MCF 10A (cell line): ENCODE measurements around the gene NOB1. TPM values are rescaled to one million over a fixed set of nuclear protein-coding genes. Genes with fewer than 3 reads are reported as not detected.
"Not testable (repeated sequence)": the region's sequence is repeated elsewhere in the genome, so short reads cannot be mapped to it uniquely, and the experiment has no call there.

Source experiments
- BruUV-seq: library from RNA; stranded (reverse); fragments of 400-500 nt; replicated peaks from 2 replicates; lab custom pipeline; 2021; lab: Mats Ljungman, UMichigan
- CTCF ChIA-PET: fragments of 300-600 bp; sonication (Branson Sonifier 250); formaldehyde crosslinking; extraction: SDS; loops from one replicate; lab custom pipeline; 2021; ENCODE audit warnings: antibody characterized with exemption, inconsistent platforms; lab: Yijun Ruan, JAX
- POLR2A ChIA-PET: fragments of 300-600, 350-650 bp; sonication (Branson Sonifier 250); formaldehyde crosslinking; extraction: SDS; loops from one replicate; lab custom pipeline; 2020; ENCODE audit warnings: antibody characterized with exemption, inconsistent platforms; lab: Yijun Ruan, JAX
- DNase-seq: peaks from one replicate; pipeline ENCODE4 v3.0.0-alpha.2; 2018; ENCODE audit not compliant: unreplicated experiment
- H3K27ac Mint-ChIP-seq: one replicate; pipeline ENCODE4 v1.8.0; 2022; ENCODE audit warnings: mild to moderate bottlenecking, low read depth, mixed read lengths; ENCODE audit not compliant: unreplicated experiment
- H3K27me3 Mint-ChIP-seq: one replicate; pipeline ENCODE4 v1.8.0; 2022; ENCODE audit warnings: mixed read lengths; ENCODE audit not compliant: insufficient read depth, unreplicated experiment
- H3K36me3 Mint-ChIP-seq: one replicate; pipeline ENCODE4 v1.8.0; 2022; ENCODE audit warnings: mild to moderate bottlenecking, moderate library complexity, mixed read lengths; ENCODE audit not compliant: insufficient read depth, unreplicated experiment
- H3K4me1 Mint-ChIP-seq: one replicate; pipeline ENCODE4 v1.8.0; 2022; ENCODE audit warnings: mixed read lengths; ENCODE audit not compliant: insufficient read depth, unreplicated experiment
- H3K4me3 Mint-ChIP-seq: one replicate; pipeline ENCODE4 v1.8.0; 2022; ENCODE audit warnings: mild to moderate bottlenecking, moderate library complexity, mixed read lengths; ENCODE audit not compliant: unreplicated experiment
- H3K9me3 Mint-ChIP-seq: one replicate; pipeline ENCODE4 v1.8.0; 2022; ENCODE audit warnings: mixed read lengths; ENCODE audit not compliant: unreplicated experiment
- intact Hi-C: fragments of 100-400 bp; cut with micrococcal nuclease; formaldehyde crosslinking; loops from 2 replicates; pipeline ENCODE4 v1.14.1; 2022
- total RNA-seq: library from RNA; stranded (reverse); gene quantifications from 2 replicates; pipeline ENCODE4 v1.2.3, GENCODE V29; 2022
- TF ChIP-seq, protein P1 (sequence below): fragments of 200-600 bp; IDR thresholded peaks from one replicate; pipeline ENCODE4 v1.8.0; 2022; ENCODE audit warnings: antibody characterized with exemption, mild to moderate bottlenecking; ENCODE audit not compliant: unreplicated experiment

Gene NOB1
- total RNA-seq, 1 experiment from 2014 or later = 110 TPM

DNA sequence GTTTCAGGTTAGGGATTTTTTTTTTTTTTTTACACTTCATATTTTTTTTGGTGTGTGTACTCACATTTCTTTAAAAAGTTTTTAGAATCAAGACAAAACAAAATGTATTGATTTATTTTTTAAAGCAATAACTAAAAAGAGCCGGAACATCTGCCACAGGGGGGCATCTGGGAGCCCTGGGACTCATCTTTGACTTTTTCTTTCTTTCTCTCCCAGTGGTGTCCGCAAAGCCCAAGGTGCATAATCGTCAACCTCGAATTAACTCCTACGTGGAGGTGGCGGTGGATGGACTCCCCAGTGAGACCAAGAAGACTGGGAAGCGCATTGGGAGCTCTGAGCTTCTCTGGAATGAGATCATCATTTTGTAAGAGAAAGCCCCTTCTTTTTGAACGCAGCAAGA lies 43.7 kb upstream of the NOB1 start:
- Mint-ChIP-seq H3K9me3 (no peaks in the 10 kb centered on the region), H3K4me3 (no peak overlapping the region), H3K36me3 (peaks cover 22% of the 10 kb centered on the region), H3K27ac (no peak overlapping the region), H3K27me3 (no peaks in the 10 kb centered on the region), H3K4me1 (peaks cover 6% of the 10 kb centered on the region)
- POLR2A ChIA-PET = interaction anchor here (0.7 kb wide), 1 partner anchor 70 kb away, joined by 3 read pairs; no protein-coding TSS in a partner anchor
- intact Hi-C loops = no loop called here
- no TSS peak for BruUV-seq
- no peak for DNase-seq
- TF ChIP-seq, protein P1, sequence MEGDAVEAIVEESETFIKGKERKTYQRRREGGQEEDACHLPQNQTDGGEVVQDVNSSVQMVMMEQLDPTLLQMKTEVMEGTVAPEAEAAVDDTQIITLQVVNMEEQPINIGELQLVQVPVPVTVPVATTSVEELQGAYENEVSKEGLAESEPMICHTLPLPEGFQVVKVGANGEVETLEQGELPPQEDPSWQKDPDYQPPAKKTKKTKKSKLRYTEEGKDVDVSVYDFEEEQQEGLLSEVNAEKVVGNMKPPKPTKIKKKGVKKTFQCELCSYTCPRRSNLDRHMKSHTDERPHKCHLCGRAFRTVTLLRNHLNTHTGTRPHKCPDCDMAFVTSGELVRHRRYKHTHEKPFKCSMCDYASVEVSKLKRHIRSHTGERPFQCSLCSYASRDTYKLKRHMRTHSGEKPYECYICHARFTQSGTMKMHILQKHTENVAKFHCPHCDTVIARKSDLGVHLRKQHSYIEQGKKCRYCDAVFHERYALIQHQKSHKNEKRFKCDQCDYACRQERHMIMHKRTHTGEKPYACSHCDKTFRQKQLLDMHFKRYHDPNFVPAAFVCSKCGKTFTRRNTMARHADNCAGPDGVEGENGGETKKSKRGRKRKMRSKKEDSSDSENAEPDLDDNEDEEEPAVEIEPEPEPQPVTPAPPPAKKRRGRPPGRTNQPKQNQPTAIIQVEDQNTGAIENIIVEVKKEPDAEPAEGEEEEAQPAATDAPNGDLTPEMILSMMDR = no peak
- CTCF ChIA-PET = interaction anchor here (0.7 to 1.7 kb wide), 3 partner anchors 10 to 60 kb away, joined by 3 to 5 read pairs (median 4); no protein-coding TSS in a partner anchor

- peaks cover 6% of the 10 kb centered on the region for H3K4me1 Mint-ChIP-seq
- no TSS peak for BruUV-seq
- TF ChIP-seq, protein P1 = peak; percentile 70
- H3K27ac Mint-ChIP-seq = no peak overlapping the region
- no peaks in the 10 kb centered on the region for H3K27me3 Mint-ChIP-seq
- no peak overlapping the region for H3K4me3 Mint-ChIP-seq
- H3K9me3 Mint-ChIP-seq = no peaks in the 10 kb centered on the region
- CTCF ChIA-PET = interaction anchor here (0.6 to 4.7 kb wide), 34 partner anchors 9 to 842 kb away, joined by 3 to 66 read pairs (median 3); partner anchors contain the start of gene WWP2
- H3K36me3 Mint-ChIP-seq = peaks cover 19% of the 10 kb centered on the region
- POLR2A ChIA-PET = interaction anchor here (1.0 kb wide), 1 partner anchor 15 kb away, joined by 3 read pairs; no protein-coding TSS in a partner anchor
- DNase-seq = peak; percentile 75
- intact Hi-C loops = loop anchor here (1.0 kb wide), 2 partner anchors 63 to 134 kb away; no protein-coding TSS in a partner anchor
These were observed 41.8 kb upstream of the NOB1 start for GRCh38 chr16:69796285-69797118.

DNA sequence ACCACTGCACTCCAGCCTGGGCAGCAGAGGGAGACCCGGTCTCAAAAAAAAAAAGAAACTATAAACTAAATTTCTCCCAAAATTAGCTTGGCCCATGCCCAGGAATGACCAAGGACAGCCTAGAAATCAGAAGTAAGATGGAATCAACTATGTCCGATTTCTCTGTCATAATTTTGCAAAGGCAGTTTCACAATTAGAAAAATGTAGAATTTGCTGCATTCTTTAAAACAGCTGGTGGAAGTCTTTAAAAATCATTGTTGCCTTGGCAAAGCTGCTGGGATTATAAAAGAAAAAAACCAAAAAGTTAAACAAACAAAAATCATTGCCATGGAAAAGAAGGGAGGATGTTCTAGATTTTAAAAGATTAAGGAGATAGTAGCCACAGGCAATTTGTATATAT lies 39.8 kb upstream of the NOB1 start:
- H3K4me3 Mint-ChIP-seq = no peak overlapping the region
- intact Hi-C loops = no loop called here
- ChIA-PET CTCF (interaction anchor here (0.5 to 4.7 kb wide), 5 partner anchors 20 to 193 kb away, joined by 3 to 66 read pairs (median 3); no protein-coding TSS in a partner anchor), POLR2A (interaction anchor here (0.6 kb wide), 1 partner anchor 31 kb away, joined by 3 read pairs; no protein-coding TSS in a partner anchor)
- H3K36me3 Mint-ChIP-seq = peaks cover 18% of the 10 kb centered on the region
- peaks cover 6% of the 10 kb centered on the region for H3K4me1 Mint-ChIP-seq
- BruUV-seq = no TSS peak
- H3K9me3 Mint-ChIP-seq = no peaks in the 10 kb centered on the region
- DNase-seq = no peak
- no peak overlapping the region for H3K27ac Mint-ChIP-seq
- no peaks in the 10 kb centered on the region for H3K27me3 Mint-ChIP-seq
- TF ChIP-seq, protein P1 = no peak

DNA sequence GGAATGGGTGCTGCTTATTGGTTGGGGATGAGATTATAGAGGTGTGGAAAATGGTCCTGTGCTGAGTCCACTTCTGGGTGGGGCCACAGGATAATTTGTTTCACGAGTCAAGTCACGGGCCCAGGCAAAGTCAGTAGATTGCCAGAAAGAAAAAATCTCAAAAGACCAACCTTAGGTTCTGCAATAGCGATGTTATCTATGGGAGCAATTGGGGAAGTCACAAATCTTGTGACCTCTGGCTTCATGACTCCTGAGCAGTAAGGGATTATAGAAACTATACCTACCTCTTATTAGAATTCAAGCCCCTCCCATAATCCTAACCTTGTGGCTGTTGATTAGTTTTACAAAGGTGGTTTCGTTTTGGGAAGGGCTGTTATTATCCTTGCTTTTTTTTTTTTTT lies 38.8 kb upstream of the NOB1 start:
- no TSS peak for BruUV-seq
- ChIA-PET CTCF (interaction anchor here (0.6 to 4.7 kb wide), 2 partner anchors 16 to 136 kb away, joined by 3 to 66 read pairs; no protein-coding TSS in a partner anchor), POLR2A (no interaction called here)
- H3K4me3 Mint-ChIP-seq = no peak overlapping the region
- H3K27ac Mint-ChIP-seq = no peak overlapping the region
- no peak for DNase-seq
- H3K4me1 Mint-ChIP-seq = peaks cover 6% of the 10 kb centered on the region
- H3K36me3 Mint-ChIP-seq = peaks cover 19% of the 10 kb centered on the region
- no peaks in the 10 kb centered on the region for H3K9me3 Mint-ChIP-seq
- TF ChIP-seq, protein P1 = no peak
- intact Hi-C loops = no loop called here
- H3K27me3 Mint-ChIP-seq = no peaks in the 10 kb centered on the region

DNA sequence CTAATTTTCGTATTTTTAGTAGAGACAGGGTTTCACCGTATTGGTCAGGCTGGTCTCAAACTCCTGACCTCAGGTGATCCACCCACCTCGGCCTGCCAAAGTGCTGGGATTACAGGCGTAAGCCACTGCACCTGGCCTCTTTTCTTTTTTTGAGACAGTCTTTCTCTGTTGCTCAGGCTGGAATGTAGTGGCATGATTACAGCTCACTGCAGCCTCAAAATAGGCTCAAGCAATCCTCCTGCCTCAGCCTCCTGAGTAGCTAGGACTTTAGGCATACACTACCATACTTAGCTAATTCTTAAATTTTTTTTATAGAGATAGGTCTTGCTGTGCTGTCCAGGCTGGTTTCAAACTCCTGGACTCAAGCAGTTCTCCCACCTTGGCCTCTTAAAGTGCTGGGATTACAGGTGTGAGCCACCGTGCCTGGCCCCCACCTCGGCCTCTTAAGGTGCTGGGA lies 36.7 kb upstream of the NOB1 start:
- H3K4me1 Mint-ChIP-seq, H3K4me3 Mint-ChIP-seq, H3K27ac Mint-ChIP-seq, intact Hi-C loops, BruUV-seq, H3K9me3 Mint-ChIP-seq, DNase-seq, H3K27me3 Mint-ChIP-seq, POLR2A ChIA-PET: not testable (repeated sequence)
- CTCF ChIA-PET = interaction anchor here (0.5 to 1.3 kb wide), 4 partner anchors 68 to 862 kb away, joined by 3 to 4 read pairs (median 4); no protein-coding TSS in a partner anchor
- H3K36me3 Mint-ChIP-seq = peaks cover 36% of the 10 kb centered on the region
